ENCODE measurements around the gene FANCD2. TPM values are rescaled to one million over a fixed set of nuclear protein-coding genes. Genes with fewer than 3 reads are reported as not detected.
"Not testable (repeated sequence)": the region's sequence is repeated elsewhere in the genome, so short reads cannot be mapped to it uniquely, and the experiment has no call there.

FANCD2 gene
- total and polyA plus RNA-seq, 8 donors = 8.6 to 28.4 (median 19.5) TPM

DNA sequence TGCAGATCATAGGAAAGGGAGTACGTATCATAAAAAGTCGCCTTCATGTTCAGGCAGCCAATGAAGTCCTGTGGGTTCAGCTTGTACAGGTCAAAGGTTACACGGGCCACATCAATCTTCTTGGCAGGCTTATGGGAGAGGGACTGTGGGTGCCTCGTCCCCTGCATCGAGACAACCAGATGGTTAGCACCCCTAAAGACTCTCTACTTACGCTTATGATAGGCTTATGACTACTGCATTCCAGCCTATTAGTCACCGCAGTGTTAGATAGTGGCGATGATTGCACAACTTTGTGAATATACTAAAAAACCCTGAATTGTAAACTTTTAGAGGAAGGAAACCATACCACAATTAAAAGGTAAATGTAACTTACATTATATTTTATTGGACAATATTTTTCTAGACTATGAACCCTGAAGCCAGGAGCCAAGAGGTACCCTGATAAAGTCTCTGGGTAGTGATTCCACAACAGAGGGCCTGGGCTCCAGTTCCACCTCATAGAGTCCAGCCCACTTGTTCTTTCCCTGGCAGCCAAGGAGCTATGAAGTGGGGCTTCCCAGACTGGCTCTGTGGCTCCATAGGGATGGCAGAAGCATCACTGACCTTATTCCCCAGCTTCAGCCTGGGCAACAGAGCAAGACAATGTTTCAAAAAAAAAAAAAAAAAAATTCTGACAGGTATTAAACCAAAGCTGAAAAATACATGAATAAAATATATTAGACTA lies 2.5 kb upstream of the FANCD2 start:
- Histone ChIP-seq H3K4me3 (no peak overlapping the region), H3K27me3 (no peaks in the 10 kb centered on the region), H3K9me3 (no peaks in the 10 kb centered on the region), H3K4me1 (peaks cover 18 to 39% of the 10 kb centered on the region in 2 donors), H3K27ac (no peak overlapping the region), H3K36me3 (peaks cover 0 to 48% of the 10 kb centered on the region in 2 donors)
- ATAC-seq (peak; percentile 23), DNase-seq (no peak)
- TF ChIP-seq CTCF (IDR thresholded peaks at IDR 0.05) = no peak
- intact Hi-C loops (cut with DNase I) = no loop called here

GRCh38 chr3:10025205-10026083 lies 793 bp upstream of the FANCD2 start:
- peaks cover 0 to 31% of the 10 kb centered on the region in 2 donors for H3K36me3 ChIP-seq
- ATAC-seq = peak; percentile 42
- intact Hi-C loops (cut with DNase I) = no loop called here

GRCh38 chr3:10041034-10041433 lies 14.8 kb downstream of the FANCD2 start:
- no peak for TF ChIP-seq CTCF (IDR thresholded peaks at IDR 0.05)
- no peaks in the 10 kb centered on the region for H3K4me1 ChIP-seq
- DNase-seq (no peak), ATAC-seq (no peak)
- no peak overlapping the region for H3K4me3 ChIP-seq
- H3K27ac ChIP-seq = no peak overlapping the region
- peaks cover 0 to 25% of the 10 kb centered on the region in 2 donors for H3K36me3 ChIP-seq
- H3K27me3 ChIP-seq = no peaks in the 10 kb centered on the region
- intact Hi-C loops (cut with DNase I) = no loop called here
- no peaks in the 10 kb centered on the region for H3K9me3 ChIP-seq

More at GRCh38 chr3:10025205-10026083, 793 bp upstream of the FANCD2 start:
- Histone ChIP-seq H3K27me3 (no peaks in the 10 kb centered on the region), H3K9me3 (no peaks in the 10 kb centered on the region), H3K4me3 (peak overlapping the region; percentile 82 to 90), H3K27ac (peak overlapping the region in 1 of 2 donors; percentile 79), H3K4me1 (peaks cover 18 to 39% of the 10 kb centered on the region in 2 donors)
- no peak for DNase-seq
- no peak for TF ChIP-seq CTCF (IDR thresholded peaks at IDR 0.05)

- intact Hi-C loops (cut with DNase I) = no loop called here
- no peaks in the 10 kb centered on the region for H3K9me3 ChIP-seq
- no peaks in the 10 kb centered on the region for H3K4me1 ChIP-seq
Measured at GRCh38 chr3:10047876-10048275, 21.6 kb downstream of the FANCD2 start.

GRCh38 chr3:10053054-10053453 lies 26.8 kb downstream of the FANCD2 start:
- ATAC-seq; H3K27me3 ChIP-seq; DNase-seq; H3K4me3 ChIP-seq; H3K9me3 ChIP-seq; intact Hi-C loops (cut with DNase I); H3K4me1 ChIP-seq; H3K27ac ChIP-seq: not testable (repeated sequence)
- peaks cover 0 to 11% of the 10 kb centered on the region in 2 donors for H3K36me3 ChIP-seq

More at GRCh38 chr3:10047876-10048275, 21.6 kb downstream of the FANCD2 start:
- ATAC-seq (no peak), DNase-seq (no peak)
- H3K4me3 ChIP-seq = no peak overlapping the region
- no peak for TF ChIP-seq CTCF (IDR thresholded peaks at IDR 0.05)
- no peak overlapping the region for H3K27ac ChIP-seq
- H3K36me3 ChIP-seq = peaks cover 0 to 3% of the 10 kb centered on the region in 2 donors
- H3K27me3 ChIP-seq = no peaks in the 10 kb centered on the region
